Heart left ventricle (tissue), 13 donors: ENCODE measurements around the gene NLRP1.

ENCODE experiments used
- POLR2A ChIP-seq, 2 donors: fragments of 450-650 bp; IDR thresholded peaks; one replicate each; pipeline ENCODE4 v1.6.1; 2017; ENCODE audit warnings: antibody characterized with exemption in 2 of 2, mild to moderate bottlenecking in 2 of 2, moderate library complexity in 2 of 2
- TF ChIP-seq, protein P1 (sequence below), 12 donors: fragments of 200-600 bp; sonication (generic) in 4 of 12; IDR thresholded peaks; one replicate each; pipeline versions ENCODE4 v1.5.0 to v1.8.0; 2018 to 2022; ENCODE audit warnings: antibody characterized with exemption in 12 of 12, mild to moderate bottlenecking in 5 of 12
- donor health status: ischemic (EF 13 %, LVEDD 7.1; RV severe dilation, severe dysfunction).
- donor health status: DM: no; HTN: yes; CAD: no.
- donor health status: DM: no; HTN: no; CAD: no.
- donor health status: ischemic (EF 25% LVEDD 6.9; RV normal size, moderate dysfunction).
- donor health status: ischemic (EF 25% LVEDD 5.7; RV mildly dilated, moderate dysfunction).
- donor health status: ischemic (EF 35%, LVEDD 5.7; RV mildly dilated, moderate dysfunction).
- donor health status: nonischemic (EF 11% LVEDD 7.7; RV severe dilation, severe dysfunction).
- donor health status: DM: yes; HTN: yes; CAD: no.
- donor health status: PGD.
- donor health status: ischemic (EF 29% LVEDD 5.4; RV normal size, mild dysfunction).
- donor health status: nonischemic (EF 23%, LVEDD 6.1; RV moderate dilation, normal function).

DNA sequence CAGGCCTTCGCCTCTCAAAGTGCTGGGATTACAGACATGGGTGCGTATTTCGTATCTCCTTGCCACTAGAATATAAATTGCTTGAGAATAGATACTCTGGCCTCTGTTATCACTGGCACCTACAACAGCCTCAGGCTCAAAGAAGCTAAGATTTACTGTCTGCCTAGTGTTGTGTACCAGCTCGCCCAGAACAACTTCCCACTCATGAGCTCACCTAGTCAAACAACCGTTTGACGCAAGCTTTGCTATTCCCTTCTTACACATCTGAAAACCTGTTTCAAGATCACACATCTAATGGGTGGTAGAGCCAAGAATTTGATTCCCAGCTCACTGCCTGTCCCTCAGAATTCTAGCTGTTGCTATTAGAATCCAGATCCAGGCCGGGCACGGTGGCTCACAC, 73.5 kb downstream of the NLRP1 start:
- TF ChIP-seq, protein P1, sequence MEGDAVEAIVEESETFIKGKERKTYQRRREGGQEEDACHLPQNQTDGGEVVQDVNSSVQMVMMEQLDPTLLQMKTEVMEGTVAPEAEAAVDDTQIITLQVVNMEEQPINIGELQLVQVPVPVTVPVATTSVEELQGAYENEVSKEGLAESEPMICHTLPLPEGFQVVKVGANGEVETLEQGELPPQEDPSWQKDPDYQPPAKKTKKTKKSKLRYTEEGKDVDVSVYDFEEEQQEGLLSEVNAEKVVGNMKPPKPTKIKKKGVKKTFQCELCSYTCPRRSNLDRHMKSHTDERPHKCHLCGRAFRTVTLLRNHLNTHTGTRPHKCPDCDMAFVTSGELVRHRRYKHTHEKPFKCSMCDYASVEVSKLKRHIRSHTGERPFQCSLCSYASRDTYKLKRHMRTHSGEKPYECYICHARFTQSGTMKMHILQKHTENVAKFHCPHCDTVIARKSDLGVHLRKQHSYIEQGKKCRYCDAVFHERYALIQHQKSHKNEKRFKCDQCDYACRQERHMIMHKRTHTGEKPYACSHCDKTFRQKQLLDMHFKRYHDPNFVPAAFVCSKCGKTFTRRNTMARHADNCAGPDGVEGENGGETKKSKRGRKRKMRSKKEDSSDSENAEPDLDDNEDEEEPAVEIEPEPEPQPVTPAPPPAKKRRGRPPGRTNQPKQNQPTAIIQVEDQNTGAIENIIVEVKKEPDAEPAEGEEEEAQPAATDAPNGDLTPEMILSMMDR (IDR thresholded peaks at IDR 0.05), result no peak
- no peak for TF ChIP-seq POLR2A (IDR thresholded peaks at IDR 0.05)
